Transverse colon (tissue), 4 donors: ENCODE data around the gene PROKR1.

Source experiments
- POLR2A ChIP-seq: fragments of 450-650 bp; IDR thresholded peaks from one replicate; pipeline ENCODE4 v1.6.1; 2016; ENCODE audit warnings: antibody characterized with exemption, mild to moderate bottlenecking, moderate library complexity
- POLR2AphosphoS5 ChIP-seq, 3 donors: sonication (generic); formaldehyde crosslinking; IDR thresholded peaks; one replicate each; pipeline ENCODE4 v1.6.1; 2016; ENCODE audit warnings: antibody characterized with exemption in 3 of 3
- TF ChIP-seq, protein P1 (sequence below), 5 experiments: fragments of 200-600 bp in 3 of 5; fragments of 450-650 bp in 2 of 5; sonication (generic) in 3 of 5; IDR thresholded peaks; 1 replicate in 2 of 5; 2 replicates in 3 of 5; pipeline ENCODE4 v1.5.1; 2016 to 2017; ENCODE audit warnings: antibody characterized with exemption in 5 of 5, inconsistent platforms in 3 of 5, mild to moderate bottlenecking in 2 of 5, moderate library complexity in 1 of 5

DNA sequence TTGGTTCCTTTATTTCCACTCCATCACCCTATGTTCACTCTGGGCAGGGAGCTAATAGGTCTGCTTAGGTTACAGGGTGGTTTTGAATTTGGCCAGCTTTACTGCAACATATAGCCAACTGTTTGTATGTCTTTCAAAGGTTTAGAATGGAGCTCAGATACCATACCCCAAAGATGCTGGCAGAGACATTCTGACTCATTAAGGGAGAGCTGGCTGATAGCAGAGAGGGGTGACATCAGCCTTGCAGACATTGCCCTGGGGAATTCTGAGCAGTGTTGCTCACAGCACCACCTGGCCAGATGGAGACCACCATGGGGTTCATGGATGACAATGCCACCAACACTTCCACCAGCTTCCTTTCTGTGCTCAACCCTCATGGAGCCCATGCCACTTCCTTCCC is 2.1 kb downstream of the PROKR1 start:
- TF ChIP-seq POLR2A (no peak), POLR2AphosphoS5 (IDR thresholded peaks at IDR 0.05) (no peak)
- TF ChIP-seq, protein P1, sequence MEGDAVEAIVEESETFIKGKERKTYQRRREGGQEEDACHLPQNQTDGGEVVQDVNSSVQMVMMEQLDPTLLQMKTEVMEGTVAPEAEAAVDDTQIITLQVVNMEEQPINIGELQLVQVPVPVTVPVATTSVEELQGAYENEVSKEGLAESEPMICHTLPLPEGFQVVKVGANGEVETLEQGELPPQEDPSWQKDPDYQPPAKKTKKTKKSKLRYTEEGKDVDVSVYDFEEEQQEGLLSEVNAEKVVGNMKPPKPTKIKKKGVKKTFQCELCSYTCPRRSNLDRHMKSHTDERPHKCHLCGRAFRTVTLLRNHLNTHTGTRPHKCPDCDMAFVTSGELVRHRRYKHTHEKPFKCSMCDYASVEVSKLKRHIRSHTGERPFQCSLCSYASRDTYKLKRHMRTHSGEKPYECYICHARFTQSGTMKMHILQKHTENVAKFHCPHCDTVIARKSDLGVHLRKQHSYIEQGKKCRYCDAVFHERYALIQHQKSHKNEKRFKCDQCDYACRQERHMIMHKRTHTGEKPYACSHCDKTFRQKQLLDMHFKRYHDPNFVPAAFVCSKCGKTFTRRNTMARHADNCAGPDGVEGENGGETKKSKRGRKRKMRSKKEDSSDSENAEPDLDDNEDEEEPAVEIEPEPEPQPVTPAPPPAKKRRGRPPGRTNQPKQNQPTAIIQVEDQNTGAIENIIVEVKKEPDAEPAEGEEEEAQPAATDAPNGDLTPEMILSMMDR (IDR thresholded peaks at IDR 0.05): no peak
